Bone marrow (tissue), 2 donors: ENCODE results near the gene RIGI.
"Not testable (repeated sequence)": the region's sequence is repeated elsewhere in the genome, so short reads cannot be mapped to it uniquely, and the experiment has no call there.

ENCODE experiments used
- DNase-seq, 2 donors: peaks; one replicate each; lab custom pipeline; 2025; lab: John Stamatoyannopoulos, UW

Gene RIGI

DNA sequence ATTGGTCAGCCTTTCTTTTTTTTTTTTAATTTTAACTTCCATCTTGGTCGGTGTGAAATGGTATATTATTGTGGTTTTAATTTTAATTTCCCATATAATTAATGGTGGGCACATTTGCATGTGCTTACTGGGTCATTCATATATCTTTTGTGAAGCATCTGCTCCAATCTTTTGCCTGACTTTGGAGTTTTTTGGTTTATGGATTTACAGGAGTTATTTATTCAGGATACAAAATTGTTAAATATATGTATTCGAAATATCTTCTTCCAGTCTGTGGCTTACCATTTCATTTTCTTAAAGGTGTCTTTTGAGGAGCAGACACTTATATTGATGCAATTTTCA is 682 bp upstream of the RIGI start:
- DNase-seq = no peak

DNA sequence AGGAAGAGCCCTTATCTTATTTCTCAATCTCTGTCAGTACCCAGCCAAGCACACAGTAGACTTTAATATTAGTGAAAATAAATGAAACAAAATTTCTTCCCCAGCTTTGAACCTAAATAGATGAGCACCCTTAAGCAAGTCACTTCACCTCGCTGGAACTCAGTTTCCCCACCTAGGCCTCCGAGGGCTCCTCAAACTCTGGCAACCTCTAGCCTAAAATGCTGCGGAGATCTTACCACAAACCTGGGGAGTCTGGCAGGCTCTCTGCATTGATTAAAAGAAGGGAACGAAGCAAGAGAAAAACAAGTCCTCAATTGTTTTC is 326 bp downstream of the RIGI start:
- DNase-seq = no peak

DNA sequence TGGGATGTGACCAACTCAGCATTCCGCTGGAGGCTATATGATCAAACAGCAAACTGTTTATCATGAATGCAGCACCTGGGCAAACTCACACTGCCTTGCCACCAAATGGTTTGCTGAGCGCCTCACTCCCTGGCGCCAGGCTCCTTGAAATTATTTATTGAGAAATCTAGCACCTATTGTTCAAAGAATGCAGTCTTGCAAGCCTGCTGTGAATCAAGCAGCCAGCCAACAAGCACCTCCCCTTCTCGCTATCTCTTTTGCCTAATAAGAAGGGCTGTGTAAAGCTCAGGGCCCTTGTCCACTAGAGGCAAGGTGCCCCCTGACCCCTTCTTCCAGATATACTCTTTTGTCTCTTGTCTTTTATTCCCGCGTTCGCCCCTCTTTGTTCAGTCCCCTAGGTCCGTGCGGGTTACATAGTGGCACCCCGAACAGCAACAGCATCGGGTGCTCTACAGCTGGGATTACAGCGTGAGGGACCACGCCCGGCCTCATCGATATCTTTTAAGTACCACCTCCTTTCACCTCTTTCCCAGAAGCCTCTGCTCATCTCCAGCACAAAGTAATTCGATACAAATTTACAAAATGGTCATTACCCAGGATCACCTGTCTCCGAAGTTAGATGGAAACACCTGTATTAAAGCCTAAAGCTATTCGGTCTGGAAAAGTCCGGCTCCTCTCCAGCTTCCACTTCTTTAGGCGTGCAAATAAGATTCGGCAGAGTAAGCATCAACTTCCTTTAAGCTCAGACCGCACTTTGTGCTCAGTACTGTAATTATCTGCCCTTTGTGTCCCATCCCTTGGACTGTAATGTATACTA is 896 bp downstream of the RIGI start:
- no peak for DNase-seq

DNA sequence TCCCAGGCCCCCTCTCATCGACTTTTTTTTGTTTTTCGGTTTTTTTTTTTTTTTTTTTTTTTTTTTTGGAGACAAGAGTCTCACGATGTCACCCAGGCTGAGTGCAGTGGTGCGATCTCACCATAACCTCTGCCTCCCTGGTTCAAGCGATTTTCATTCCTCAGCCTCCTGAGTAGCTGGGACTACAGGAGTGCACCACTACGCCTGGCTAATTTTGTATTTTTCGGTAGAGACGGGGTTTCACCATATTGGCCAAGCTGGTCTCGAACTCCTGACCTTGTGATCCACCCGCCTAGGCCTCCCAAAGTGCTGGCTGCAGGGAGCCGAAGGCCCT is 1.5 kb downstream of the RIGI start:
- DNase-seq = not testable (repeated sequence)

DNA sequence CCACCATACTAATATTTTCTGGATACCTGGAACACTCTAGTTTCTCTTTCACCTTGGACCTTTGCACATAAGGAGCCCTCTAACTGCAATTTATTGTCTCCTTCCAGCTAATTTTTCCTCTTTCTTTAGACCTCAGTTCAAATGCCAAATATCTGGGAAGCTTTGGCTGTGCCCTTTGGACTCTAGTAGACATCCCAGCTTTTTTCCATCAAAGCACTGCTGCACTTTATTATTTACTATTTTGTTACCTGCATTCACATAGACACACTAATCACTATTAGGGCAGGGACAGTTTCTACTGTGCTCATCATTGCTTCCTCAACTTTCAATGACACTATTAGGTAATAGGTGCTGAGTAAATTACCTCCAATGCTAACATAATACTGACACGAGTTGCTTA is 2.1 kb downstream of the RIGI start:
- no peak for DNase-seq

DNA sequence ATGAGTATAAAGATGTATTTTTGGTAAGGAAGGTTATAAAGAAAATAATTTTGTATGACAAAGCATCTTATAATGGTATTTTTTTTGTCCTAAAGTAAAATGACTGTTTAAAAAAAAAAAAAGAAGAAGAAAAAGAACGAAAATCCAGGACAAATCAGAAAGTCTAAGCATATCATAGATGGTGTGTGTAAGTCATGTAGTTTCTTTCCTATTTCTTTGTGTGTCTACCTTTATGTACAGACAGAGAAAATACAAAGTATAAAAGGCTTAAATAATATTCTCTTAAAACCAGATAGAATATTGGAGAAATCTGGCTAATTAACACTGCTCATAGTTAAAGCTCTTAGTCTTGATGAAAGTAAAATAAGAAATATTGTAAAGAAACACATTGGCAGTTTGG is 7.7 kb downstream of the RIGI start:
- DNase-seq = no peak

DNA sequence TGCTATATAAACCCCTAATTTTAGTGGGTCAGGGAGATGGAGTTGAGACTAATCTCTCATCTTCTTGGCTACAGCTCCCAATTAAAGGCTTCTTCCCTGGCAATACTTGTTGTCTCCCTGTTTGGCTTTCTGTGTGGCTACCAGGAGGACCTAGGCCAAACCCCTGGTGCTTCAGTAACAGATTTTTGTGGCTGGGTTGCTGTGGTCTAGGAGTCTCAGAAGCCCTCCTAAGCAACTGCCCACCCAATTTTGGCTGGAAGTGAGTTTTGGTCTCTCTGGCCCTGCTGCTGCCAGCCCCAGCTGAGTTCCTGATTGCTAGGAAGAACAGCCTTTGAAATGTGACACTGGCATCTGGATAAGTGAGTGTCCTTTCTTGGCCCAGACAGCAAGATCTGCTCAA is 9.8 kb downstream of the RIGI start:
- no peak for DNase-seq

DNA sequence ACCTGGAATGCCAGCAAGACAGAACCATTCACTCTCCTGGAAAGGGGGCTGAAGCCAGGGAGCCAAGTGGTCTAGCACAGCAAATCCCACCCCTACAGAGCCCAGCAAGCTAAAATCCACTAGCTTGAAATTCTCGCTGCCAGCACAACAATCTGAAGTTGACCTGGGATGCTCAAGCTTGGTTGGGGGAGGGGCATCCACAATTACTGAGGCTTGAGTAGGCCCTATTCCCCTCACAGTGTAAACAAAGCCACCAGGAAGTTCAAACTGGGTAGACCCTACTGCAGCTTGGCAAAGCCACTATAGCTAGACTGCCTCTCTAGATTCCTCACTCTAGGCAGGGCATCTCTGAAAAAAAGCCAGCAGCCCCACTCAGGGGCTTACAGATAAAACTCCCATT is 17.3 kb downstream of the RIGI start:
- DNase-seq = no peak

DNA sequence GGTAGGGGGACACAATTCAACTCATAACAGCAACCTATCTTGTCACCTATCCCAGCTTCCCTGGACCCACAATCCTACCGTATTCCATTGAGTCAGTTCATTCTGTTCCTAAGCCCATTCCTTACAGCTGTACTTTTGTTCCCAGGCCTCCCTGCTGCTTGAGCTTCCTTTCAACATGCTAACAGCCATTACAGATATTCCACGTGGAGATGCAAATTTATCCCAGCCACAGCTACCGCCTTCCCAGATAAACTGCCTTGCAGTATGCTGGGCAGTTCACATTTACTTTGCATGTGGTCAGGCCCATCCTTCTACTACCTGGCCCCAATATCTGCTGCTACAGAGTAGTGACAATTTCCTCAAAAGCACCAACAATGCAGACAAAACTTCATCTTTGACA is 23.0 kb downstream of the RIGI start:
- no peak for DNase-seq

DNA sequence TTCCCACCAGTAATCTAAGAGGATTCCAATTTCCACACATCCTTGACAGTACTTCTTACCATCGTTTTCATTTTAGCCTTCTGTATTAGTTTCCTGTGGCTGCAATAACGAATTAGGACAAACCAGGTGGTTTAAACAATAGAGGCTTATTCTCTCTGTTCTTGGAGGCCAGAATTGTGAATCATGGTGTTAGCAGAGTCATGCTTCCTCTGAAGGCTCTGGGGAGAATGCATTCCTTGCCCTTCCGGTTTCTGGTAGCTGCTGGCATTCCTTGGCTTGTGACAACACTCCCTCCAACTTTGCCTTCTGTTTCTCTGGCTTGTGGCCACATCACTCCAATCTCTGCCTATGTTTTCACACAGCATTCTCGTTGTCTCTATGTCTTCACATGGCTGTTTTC is 23.5 kb downstream of the RIGI start:
- DNase-seq = no peak

DNA sequence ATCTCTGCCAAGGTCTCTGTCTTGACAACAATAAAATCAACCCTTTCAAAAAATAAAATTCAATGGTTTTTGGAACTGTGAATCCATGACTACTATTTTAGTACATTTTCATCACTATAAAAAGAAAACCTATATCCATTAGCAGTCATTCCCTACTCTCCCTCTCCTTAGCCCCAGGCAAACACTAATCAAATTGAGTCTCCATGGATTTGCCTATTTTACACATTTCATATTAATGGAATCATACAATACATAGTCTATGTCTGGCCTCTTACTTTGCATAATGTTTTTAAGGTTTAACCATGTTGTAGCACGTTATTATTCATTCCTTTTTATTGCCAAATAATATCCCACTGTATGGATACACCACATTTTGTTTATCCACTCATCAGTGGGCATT is 24.1 kb downstream of the RIGI start:
- DNase-seq = no peak

DNA sequence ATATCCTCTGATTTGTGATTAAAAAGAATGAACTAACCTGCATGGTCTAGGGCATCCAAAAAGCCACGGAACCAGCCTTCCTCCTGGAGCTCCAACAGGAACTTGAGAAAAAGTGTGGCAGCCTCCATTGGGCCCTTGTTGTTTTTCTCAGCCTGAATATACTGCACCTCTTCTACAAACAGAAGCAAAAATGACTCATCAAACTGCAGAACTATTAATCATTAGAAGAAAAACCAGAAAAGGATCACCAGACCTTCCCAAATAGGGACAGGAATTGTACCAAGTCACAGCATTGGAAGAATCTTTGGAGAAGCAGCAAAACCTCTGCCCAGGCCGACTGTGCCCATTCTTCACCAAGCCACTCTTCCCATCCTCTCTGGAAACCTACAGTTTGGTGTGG is 25.2 kb downstream of the RIGI start:
- no peak for DNase-seq

DNA sequence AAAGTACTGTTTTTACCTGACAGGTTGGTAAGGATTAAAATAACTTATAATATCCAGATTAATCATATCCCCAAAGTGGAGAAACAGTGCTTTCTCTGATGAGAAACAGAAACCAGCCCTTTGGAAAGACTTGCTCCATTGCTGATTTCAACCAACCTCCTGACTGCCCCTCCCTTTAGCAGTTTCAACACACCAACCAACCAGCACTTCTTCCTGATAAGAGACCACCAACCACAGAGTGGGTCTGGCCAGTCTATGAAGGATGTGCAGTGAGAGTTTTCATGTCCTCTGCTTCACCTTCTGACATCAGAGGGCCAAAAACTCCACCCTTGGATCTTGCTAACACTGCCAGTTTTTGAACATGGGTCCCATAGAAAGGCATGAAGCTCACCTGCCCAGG is 28.1 kb downstream of the RIGI start:
- DNase-seq = no peak

DNA sequence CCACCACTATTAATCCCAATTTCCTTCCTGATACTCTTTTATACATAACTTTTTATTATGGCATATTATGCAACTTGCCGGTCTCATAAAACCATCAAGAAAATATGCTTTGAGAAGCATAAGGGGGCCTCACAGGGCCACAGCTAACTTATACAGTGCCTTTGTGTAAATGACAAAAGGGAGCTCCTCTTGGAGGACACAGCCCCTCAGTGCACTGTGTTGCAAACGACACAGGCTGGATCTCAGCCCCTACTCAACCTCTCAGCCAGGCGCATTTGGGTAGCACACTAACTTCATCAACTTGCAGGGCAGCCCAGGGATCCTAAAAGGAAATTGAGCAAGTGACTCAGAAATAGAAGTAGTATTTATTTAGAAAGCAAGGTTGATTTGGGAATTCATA is 35.4 kb downstream of the RIGI start:
- DNase-seq = no peak

DNA sequence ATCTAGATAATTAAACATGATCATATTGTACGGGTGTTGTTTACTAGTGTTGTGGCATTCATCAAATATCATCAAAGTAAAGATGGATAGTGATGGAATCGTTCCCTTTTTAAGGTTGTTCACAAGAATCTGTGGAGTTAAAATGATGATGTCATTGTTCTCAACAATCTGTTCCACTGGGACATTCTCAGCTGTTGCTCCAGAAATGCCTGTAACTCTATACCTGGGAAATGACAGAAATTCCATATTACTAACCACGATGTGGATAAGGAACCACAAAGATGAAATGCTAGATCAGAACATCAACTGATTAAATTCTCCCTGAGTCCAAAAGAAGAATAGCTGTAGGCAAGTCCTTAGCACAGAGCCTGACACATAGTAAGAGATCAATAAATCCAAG is 38.0 kb downstream of the RIGI start:
- no peak for DNase-seq

DNA sequence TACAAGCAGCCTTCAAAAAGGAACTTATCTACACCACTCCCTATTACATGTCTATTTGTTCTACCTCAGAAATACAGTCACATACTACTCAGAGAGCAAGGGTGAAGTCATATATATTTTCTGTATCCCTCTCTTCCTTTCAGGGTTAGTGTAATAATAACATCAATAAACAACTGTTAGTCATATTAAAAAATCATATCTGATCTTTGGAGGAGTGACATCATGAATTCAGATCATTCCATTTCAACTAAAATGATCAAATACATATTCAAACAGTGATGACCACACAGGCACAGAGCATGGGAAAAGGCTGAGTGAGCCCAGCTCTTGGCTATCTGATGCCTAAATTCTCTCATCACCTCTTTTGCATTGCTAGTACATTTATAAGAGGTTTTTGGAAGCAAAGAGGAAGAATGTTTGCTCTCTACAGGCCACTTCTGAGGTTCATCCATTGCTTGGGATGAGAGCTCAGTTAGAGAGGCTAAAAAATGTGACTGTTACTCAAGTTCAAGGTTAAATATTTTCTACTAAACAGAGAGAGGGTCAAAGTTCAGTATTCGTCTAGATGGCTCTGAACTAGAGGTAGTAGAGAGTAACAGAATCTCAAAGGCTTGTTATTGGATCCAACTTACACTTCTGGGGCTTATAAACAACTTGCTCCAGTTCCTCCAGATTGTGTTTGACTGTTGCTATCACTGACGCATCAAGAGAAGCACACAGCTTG is 39.0 kb downstream of the RIGI start:
- no peak for DNase-seq

DNA sequence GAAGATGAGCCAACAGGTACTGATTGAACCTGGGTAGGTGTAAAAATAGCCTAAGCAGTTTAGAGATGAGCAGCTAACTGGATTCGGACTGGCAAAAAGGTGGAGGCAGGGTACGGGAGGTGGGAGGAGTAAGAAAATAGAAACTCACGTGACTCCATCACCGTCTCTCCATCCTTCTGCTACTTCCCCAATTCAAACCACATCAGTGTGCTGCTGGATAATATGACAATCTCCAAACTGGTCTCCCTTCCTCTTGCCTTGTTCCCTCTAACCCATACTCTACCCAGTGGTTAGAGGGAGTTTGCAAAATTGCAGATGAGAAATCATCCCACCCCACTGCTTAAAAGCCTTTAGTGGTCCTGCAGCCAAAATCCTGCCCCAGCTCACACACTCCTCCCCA is 42.7 kb downstream of the RIGI start:
- no peak for DNase-seq
